GM21528 (cell line): Measurements from ENCODE around the gene SPRR2G.
"Not testable (repeated sequence)": the region's sequence is repeated elsewhere in the genome, so short reads cannot be mapped to it uniquely, and the experiment has no call there.

Experiments used
- ATAC-seq: cut with Tn5 transposase; IDR thresholded peaks from one replicate; pipeline ENCODE4 v1.9.1; 2021; ENCODE audit warnings: mild to moderate bottlenecking, moderate library complexity; ENCODE audit not compliant: unreplicated experiment, low FRiP score

The SPRR2G gene

GRCh38 chr1:153150846-153151245, at the start of gene SPRR2G:
Gene SPRR2G, minus strand, starts transcription at chr1:153150890. Its CDS starts 780 bp downstream, at chr1:153150110.
- no peak for ATAC-seq

- no peak for ATAC-seq
Measured at GRCh38 chr1:153195216-153195615, 44.5 kb upstream of the SPRR2G start.

GRCh38 chr1:153194331-153195050, 43.8 kb upstream of the SPRR2G start:
- no peak for ATAC-seq

- no peak for ATAC-seq
Measured at GRCh38 chr1:153192697-153193096, 42.0 kb upstream of the SPRR2G start.

- no peak for ATAC-seq
Measured at GRCh38 chr1:153190373-153190772, 39.7 kb upstream of the SPRR2G start.

GRCh38 chr1:153188301-153188700, 37.6 kb upstream of the SPRR2G start:
- not testable (repeated sequence) for ATAC-seq

GRCh38 chr1:153180556-153180955, 29.9 kb upstream of the SPRR2G start:
- ATAC-seq, result no peak

- no peak for ATAC-seq
Measured at GRCh38 chr1:153178922-153179321, 28.2 kb upstream of the SPRR2G start.

GRCh38 chr1:153174624-153175023, 23.9 kb upstream of the SPRR2G start:
- no peak for ATAC-seq

GRCh38 chr1:153168686-153169085, 18.0 kb upstream of the SPRR2G start:
- no peak for ATAC-seq

GRCh38 chr1:153155541-153155940, 4.9 kb upstream of the SPRR2G start:
- ATAC-seq, result no peak

- ATAC-seq, result no peak
Measured at GRCh38 chr1:153152481-153152880, 1.8 kb upstream of the SPRR2G start.

GRCh38 chr1:153141377-153141776, 9.3 kb downstream of the SPRR2G start:
- no peak for ATAC-seq

GRCh38 chr1:153140484-153140883, 10.2 kb downstream of the SPRR2G start:
- no peak for ATAC-seq

GRCh38 chr1:153133743-153134142, 16.9 kb downstream of the SPRR2G start:
- ATAC-seq, result no peak

- no peak for ATAC-seq
Measured at GRCh38 chr1:153133267-153133666, 17.4 kb downstream of the SPRR2G start.

- not testable (repeated sequence) for ATAC-seq
Measured at GRCh38 chr1:153128688-153129087, 22.0 kb downstream of the SPRR2G start.

GRCh38 chr1:153127296-153127695, 23.4 kb downstream of the SPRR2G start:
- no peak for ATAC-seq

GRCh38 chr1:153125536-153125935, 25.2 kb downstream of the SPRR2G start:
- no peak for ATAC-seq

- not testable (repeated sequence) for ATAC-seq
Measured at GRCh38 chr1:153123793-153124192, 26.9 kb downstream of the SPRR2G start.

- ATAC-seq, result no peak
Measured at GRCh38 chr1:153122831-153123421, 27.8 kb downstream of the SPRR2G start.

GRCh38 chr1:153120945-153121344, 29.7 kb downstream of the SPRR2G start:
- ATAC-seq, result no peak
